EL (cell line): Measurements from ENCODE around the gene ZNF138.

Source experiments
- DNase-seq: peaks from one replicate; pipeline ENCODE4 v3.0.0-alpha.2; 2016

ZNF138 gene

DNA sequence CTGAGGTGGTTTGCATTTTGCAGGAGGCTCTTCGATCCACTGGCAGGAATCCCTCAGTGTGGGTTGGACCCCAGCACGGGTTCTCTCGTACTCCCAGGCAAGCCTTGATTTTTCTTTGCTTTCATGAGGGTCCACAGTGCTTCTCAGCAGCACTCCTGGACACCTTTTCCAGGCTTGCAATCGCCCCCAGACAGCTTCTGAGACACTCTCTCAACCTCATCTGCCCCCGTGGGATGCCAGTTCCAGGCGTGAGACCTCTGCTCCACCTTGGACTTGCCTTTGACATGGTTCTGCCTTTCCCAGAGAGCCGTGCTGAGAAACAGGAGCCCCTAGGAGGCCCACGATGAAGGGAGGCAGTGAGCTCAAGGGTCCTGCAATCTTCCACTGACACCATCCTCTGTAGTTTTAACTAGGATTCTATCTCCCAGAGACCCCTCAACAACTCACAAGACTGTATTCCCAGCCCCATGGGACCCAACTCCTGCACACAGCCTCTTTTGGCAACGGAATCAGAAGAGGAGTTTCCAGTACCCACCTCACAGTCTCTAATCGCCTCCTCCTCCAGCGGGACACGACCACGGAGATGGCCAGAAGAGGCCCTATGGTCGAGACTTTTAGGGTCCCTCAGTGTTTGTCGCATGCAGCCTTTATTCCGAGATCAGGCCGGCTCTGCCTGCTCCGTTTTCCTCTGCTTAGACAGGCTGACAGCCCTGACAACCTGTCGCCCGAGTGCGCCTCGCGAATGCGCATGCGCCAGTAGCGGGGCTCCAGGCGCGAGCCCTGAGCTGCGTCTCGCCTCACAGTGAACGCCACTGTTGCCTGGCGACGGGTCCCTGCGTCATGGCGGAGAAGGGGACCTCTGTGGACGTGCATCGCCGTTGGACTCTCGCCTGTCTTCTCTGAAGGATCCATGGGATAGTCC lies 82.8 kb downstream of the ZNF138 start:
- DNase-seq, result no peak

DNA sequence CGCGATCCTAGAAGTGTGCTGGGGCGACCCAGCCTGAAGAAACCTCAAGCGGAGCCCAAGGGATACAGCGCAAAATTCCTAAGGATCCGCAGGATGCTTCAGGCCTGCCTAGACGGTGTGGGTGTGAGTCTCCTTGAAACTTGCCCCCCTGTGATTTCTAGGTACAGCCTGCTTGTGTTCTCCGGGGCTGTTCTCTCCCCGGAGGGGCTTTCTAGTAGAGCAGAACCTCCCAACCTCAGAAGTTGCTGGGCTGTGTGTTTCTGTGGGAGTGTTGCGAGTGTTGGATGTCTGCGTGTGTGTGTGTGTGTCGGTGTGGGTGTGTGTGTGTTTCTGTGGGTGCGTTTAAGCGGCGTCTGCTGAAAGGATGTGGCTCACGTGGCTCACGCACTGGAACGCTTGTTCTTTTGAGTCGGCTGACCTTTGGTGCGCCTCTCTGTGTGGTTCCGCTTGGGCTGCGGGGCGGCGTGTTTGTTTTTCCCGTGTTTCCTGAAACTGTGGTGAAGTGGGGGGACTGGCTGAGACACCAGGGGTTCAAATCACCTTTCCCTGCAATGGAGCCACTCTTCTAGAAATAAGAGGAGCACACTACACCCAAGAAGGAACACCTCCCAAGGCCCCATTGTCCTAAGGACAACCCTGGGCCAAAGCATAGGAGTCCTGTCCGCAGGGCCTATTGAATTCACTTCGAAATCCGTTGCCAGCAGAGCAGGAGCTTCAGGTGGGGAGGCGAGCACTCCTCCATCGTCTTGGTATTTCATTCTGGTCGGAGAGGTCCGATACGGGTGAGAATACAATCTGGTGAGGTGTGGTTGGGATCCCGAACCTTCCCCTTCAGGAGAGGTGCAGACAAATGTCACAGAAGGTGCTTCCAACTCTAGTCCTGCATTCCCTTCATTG lies 83.7 kb downstream of the ZNF138 start:
- no peak for DNase-seq

DNA sequence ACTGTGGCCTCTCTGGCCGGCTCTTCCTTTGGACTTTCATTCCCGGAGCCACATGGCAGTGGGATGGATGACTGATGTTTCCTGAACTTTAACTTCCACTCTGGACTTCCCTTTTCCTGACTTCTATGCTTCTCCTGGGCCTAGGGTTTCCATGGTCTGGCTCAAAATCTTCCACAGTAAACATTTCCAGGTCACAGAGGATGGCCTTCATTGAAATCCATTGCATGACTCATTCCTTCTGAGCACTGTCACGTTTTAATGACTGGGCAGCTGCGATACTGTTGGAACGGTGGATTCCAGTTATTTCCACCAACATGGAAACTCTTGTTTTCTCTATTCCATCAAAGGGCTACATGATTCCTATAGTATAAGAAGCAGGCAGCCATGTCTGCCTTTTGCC lies 84.5 kb downstream of the ZNF138 start:
- no peak for DNase-seq

DNA sequence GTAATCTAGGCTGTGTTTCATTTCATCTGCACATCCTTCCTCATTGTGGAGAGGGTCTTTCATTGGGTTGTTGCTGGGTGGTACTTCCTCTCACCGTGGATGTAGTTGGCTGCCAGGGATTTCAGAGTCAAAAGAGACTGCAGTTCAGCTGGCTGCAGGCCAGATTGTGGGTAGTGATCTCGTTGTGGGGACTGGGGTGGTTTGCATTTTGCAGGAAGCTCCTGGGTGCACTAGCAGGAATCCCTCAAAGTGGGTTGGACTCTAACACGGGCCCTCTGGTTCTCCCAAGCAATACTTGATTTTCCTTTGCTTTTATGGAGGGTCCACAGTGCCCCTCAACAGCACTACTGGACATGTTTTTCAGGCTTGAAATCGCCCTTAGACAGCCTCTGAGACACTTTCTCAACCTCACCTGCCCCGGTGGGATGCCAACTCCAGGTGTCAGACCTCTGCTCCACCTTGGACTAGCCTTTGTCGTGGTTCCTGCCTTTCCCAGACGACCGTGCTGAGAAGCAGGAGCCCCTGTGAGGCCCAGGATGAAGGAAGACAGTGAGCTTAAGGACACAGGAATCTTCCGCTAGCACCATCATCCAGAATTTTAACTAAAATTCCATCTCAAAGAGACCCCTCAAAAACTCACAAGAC lies 85.0 kb downstream of the ZNF138 start:
- DNase-seq, result no peak

DNA sequence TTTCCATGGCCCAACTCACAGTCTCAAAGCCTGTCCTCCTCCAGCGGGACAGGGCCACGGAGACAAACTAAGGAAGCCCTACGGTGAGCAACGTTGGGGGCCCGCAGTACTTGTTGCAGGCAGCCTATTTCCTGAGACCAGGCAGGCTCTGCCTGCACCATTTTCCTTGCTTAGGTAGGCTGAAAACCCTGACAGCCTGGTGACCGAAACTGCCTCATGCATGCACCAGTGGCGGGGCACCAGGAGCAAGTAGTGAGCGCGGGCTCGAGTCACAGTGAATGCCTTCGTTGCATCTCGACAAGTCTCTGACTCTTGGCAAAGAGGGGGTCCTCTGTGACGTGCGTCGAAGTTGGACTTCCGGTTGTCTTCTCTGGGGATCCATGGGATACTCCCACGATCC lies 85.6 kb downstream of the ZNF138 start:
- DNase-seq, result no peak

DNA sequence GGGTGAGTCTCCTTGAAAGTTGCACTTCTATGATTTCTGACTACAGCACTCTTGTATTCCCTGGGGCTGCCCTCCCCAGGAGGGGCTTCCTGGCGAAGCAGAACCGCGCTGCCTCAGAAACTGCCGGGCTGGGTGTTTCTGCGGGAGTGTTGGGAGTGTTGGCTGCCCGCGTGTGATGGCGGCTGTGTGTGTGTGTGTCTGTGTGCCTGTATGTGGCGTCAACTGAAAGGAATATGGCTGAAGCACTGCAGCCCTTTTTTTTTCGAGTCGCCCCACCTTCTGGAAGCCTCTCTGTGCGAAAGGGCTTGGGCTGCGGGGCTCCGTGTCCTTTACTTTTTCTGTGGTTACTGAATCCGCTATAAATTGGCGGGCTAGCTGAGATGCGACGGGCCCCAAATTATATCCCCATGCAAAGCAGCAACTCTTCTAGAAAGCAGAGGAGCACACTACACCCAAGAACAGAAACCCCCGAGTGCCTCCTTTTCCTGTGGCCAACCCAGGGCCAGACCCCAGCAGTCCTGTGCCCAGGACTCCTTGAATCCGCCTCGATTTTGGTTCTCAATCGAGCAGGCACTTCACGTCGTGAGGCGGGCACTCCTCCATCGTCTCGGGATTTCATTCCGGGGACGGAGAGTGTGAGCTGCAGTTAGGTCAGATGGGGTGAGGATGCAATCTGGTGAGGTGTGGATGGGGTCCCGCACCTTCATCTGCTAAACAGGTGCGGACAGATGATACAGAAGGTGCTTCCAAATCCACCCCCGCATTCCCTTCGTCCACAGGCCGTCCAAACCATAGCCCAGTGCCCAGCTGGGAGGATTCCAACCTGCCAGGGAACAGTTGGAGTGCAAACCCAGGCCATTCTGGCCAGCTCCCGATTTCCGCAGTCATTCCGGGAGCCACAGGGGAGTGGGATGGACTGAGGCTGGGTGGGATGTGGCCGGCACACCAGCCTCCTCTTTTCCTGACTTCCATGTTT lies 86.4 kb downstream of the ZNF138 start:
- DNase-seq, result no peak

DNA sequence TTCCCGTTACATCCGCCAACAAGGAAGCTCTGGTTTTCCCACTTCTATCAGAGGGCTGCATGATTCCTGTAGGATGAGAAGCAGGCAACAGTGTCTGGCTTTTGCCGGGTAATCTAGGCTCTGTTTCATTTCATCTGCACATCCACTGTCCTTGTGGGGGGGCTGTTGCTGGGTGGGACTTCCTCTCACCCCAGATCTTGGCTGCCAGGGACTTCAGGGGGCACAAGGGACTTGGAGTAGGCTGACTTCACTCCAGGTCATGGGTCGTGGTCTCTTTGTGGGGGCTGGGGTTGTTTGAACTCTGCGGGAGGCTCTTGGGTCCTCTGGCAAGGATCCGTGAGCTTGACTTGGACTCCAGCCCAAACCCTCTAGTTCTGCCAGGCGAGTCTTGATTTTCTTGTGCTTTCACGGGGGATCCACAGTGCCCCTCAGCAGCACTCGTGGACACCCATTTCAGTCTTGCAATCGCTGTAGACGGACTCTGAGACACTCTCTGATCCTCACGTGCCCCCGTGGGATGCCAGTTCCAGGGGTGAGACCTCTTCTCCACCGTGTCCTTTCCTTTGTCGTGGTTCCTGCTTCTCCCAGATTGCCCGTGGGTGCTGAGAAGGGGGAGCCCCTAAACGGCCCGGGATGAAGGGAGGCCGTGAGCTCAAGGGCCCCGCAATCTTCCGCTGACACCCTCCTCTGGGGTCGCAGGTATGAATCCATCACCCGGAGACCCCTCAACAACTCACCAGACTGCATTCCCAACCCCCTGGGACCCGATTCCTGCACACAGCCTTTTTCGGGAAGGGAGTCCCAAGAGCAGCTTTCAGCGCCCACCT lies 87.4 kb downstream of the ZNF138 start:
- DNase-seq, result no peak

DNA sequence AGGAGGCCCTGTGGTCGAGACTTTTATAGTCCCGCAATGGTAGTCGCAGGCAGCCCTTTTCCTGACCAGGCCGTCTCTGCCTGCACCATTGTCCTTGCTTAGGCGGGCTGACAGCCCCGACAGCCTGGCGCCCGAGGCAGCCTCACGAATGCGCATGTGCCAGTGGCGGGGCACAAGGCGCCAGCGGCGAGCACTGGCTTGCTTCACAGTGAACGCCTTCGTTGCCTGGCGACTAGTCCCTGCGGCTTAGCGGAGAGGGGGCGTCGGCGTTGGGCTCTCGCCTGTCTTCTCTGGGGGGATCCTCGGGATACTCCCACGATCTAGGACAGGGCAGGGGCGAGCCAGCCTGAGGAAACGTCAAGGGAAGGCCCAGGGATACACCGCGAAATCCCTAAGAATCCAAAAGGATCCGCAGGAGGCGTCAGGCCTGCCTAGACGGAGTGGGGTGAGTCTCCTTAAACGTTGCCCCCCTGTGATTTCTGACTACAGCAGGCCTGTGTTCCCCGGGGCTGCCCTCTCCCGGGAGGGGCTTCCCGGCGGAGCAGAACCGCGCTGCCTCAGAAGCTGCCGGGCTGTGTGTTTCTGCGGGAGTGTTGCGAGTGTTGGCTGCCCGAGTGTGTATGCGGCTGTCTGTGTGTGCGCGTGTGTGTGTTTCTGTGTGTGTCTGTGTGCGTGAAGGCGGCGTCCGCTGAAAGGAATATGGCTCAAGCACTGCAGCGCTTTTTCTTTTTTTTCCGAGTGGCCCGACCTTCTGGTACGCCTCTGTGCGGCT lies 88.3 kb downstream of the ZNF138 start:
- no peak for DNase-seq
